ENCODE measurements around the gene SAMD4A. TPM values are rescaled to one million over a fixed set of nuclear protein-coding genes. Genes with fewer than 3 reads are reported as not detected.

The SAMD4A gene
- total and polyA plus RNA-seq, 2 donors = 1.7 to 2.8 TPM

- peaks cover 9 to 15% of the 10 kb centered on the region in 2 donors for H3K4me1 ChIP-seq (ENCODE audit: control insufficient read depth in 2 of 2, insufficient read depth in 2 of 2, low read length in 2 of 2)
- H3K27ac ChIP-seq (ENCODE audit: low read depth in 1 of 2, low read length in 1 of 2) = no peak overlapping the region
- DNase-seq (ENCODE audit: low read depth in 6 of 9, low spot score in 9 of 9) = no peak
- no peaks in the 10 kb centered on the region for H3K36me3 ChIP-seq (ENCODE audit: control insufficient read depth in 2 of 2, insufficient read depth in 2 of 2, low read length in 1 of 2)
- WGBS = 97% methylated on average over 5 of the region's 5 CpGs
- H3K4me3 ChIP-seq (ENCODE audit: low read length in 2 of 2) = no peak overlapping the region
- peaks cover 31 to 45% of the 10 kb centered on the region in 2 donors for H3K27me3 ChIP-seq (ENCODE audit: control insufficient read depth in 2 of 2, insufficient read depth in 1 of 2, low read length in 1 of 2)
- no peaks in the 10 kb centered on the region for H3K9me3 ChIP-seq (ENCODE audit: control insufficient read depth in 2 of 2, insufficient read depth in 1 of 2, low read length in 1 of 2)
These were observed 3.9 kb downstream of the SAMD4A start for GRCh38 chr14:54570631-54571415.

GRCh38 chr14:54572316-54572715, 5.4 kb downstream of the SAMD4A start:
- peaks cover 19 to 31% of the 10 kb centered on the region in 2 donors for H3K27me3 ChIP-seq (ENCODE audit: control insufficient read depth in 2 of 2, insufficient read depth in 1 of 2, low read length in 1 of 2)
- no peak for DNase-seq (ENCODE audit: low read depth in 6 of 9, low spot score in 9 of 9)
- H3K36me3 ChIP-seq (ENCODE audit: control insufficient read depth in 2 of 2, insufficient read depth in 2 of 2, low read length in 1 of 2) = no peaks in the 10 kb centered on the region
- 97% methylated on average over 2 of the region's 2 CpGs for WGBS
- H3K9me3 ChIP-seq (ENCODE audit: control insufficient read depth in 2 of 2, insufficient read depth in 1 of 2, low read length in 1 of 2) = no peaks in the 10 kb centered on the region
- no peak overlapping the region for H3K27ac ChIP-seq (ENCODE audit: low read depth in 1 of 2, low read length in 1 of 2)
- no peak overlapping the region for H3K4me3 ChIP-seq (ENCODE audit: low read length in 2 of 2)
- H3K4me1 ChIP-seq (ENCODE audit: control insufficient read depth in 2 of 2, insufficient read depth in 2 of 2, low read length in 2 of 2) = peaks cover 7 to 8% of the 10 kb centered on the region in 2 donors

GRCh38 chr14:54574528-54574927, 7.6 kb downstream of the SAMD4A start:
- 98% methylated on average over 6 of the region's 6 CpGs for WGBS

GRCh38 chr14:54577494-54577893, 10.6 kb downstream of the SAMD4A start:
- Histone ChIP-seq H3K9me3 (ENCODE audit: control insufficient read depth in 2 of 2, insufficient read depth in 1 of 2, low read length in 1 of 2) (no peaks in the 10 kb centered on the region), H3K4me3 (ENCODE audit: low read length in 2 of 2) (no peak overlapping the region), H3K4me1 (ENCODE audit: control insufficient read depth in 2 of 2, insufficient read depth in 2 of 2, low read length in 2 of 2) (no peaks in the 10 kb centered on the region), H3K27ac (ENCODE audit: low read depth in 1 of 2, low read length in 1 of 2) (no peak overlapping the region), H3K36me3 (ENCODE audit: control insufficient read depth in 2 of 2, insufficient read depth in 2 of 2, low read length in 1 of 2) (no peaks in the 10 kb centered on the region), H3K27me3 (ENCODE audit: control insufficient read depth in 2 of 2, insufficient read depth in 1 of 2, low read length in 1 of 2) (no peaks in the 10 kb centered on the region)
- no peak for DNase-seq (ENCODE audit: low read depth in 6 of 9, low spot score in 9 of 9)
- WGBS = 98% methylated on average over 6 of the region's 6 CpGs

More at GRCh38 chr14:54574528-54574927, 7.6 kb downstream of the SAMD4A start:
- no peak for DNase-seq (ENCODE audit: low read depth in 6 of 9, low spot score in 9 of 9)
- Histone ChIP-seq H3K4me1 (ENCODE audit: control insufficient read depth in 2 of 2, insufficient read depth in 2 of 2, low read length in 2 of 2) (no peaks in the 10 kb centered on the region), H3K36me3 (ENCODE audit: control insufficient read depth in 2 of 2, insufficient read depth in 2 of 2, low read length in 1 of 2) (no peaks in the 10 kb centered on the region), H3K4me3 (ENCODE audit: low read length in 2 of 2) (no peak overlapping the region), H3K9me3 (ENCODE audit: control insufficient read depth in 2 of 2, insufficient read depth in 1 of 2, low read length in 1 of 2) (no peaks in the 10 kb centered on the region), H3K27ac (ENCODE audit: low read depth in 1 of 2, low read length in 1 of 2) (no peak overlapping the region), H3K27me3 (ENCODE audit: control insufficient read depth in 2 of 2, insufficient read depth in 1 of 2, low read length in 1 of 2) (peaks cover 7 to 9% of the 10 kb centered on the region in 2 donors)

- Histone ChIP-seq H3K4me3 (ENCODE audit: low read length in 2 of 2) (no peak overlapping the region), H3K36me3 (ENCODE audit: control insufficient read depth in 2 of 2, insufficient read depth in 2 of 2, low read length in 1 of 2) (no peaks in the 10 kb centered on the region), H3K9me3 (ENCODE audit: control insufficient read depth in 2 of 2, insufficient read depth in 1 of 2, low read length in 1 of 2) (no peaks in the 10 kb centered on the region), H3K4me1 (ENCODE audit: control insufficient read depth in 2 of 2, insufficient read depth in 2 of 2, low read length in 2 of 2) (no peaks in the 10 kb centered on the region), H3K27me3 (ENCODE audit: control insufficient read depth in 2 of 2, insufficient read depth in 1 of 2, low read length in 1 of 2) (no peaks in the 10 kb centered on the region), H3K27ac (ENCODE audit: low read depth in 1 of 2, low read length in 1 of 2) (no peak overlapping the region)
- WGBS = 97% methylated on average over 3 of the region's 3 CpGs
- DNase-seq (ENCODE audit: low read depth in 6 of 9, low spot score in 9 of 9) = no peak
These were observed 11.0 kb downstream of the SAMD4A start for GRCh38 chr14:54577977-54578376.

- no peak for DNase-seq (ENCODE audit: low read depth in 6 of 9, low spot score in 9 of 9)
- Histone ChIP-seq H3K27me3 (ENCODE audit: control insufficient read depth in 2 of 2, insufficient read depth in 1 of 2, low read length in 1 of 2) (no peaks in the 10 kb centered on the region), H3K4me1 (ENCODE audit: control insufficient read depth in 2 of 2, insufficient read depth in 2 of 2, low read length in 2 of 2) (no peaks in the 10 kb centered on the region), H3K27ac (ENCODE audit: low read depth in 1 of 2, low read length in 1 of 2) (no peak overlapping the region), H3K9me3 (ENCODE audit: control insufficient read depth in 2 of 2, insufficient read depth in 1 of 2, low read length in 1 of 2) (no peaks in the 10 kb centered on the region), H3K36me3 (ENCODE audit: control insufficient read depth in 2 of 2, insufficient read depth in 2 of 2, low read length in 1 of 2) (no peaks in the 10 kb centered on the region), H3K4me3 (ENCODE audit: low read length in 2 of 2) (no peak overlapping the region)
- 83% methylated on average over 1 of the region's 1 CpG for WGBS
These were observed 12.7 kb downstream of the SAMD4A start for GRCh38 chr14:54579621-54580020.

GRCh38 chr14:54580933-54581332, 14.0 kb downstream of the SAMD4A start:
- over 99% methylated on average over 3 of the region's 3 CpGs for WGBS
- Histone ChIP-seq H3K27ac (ENCODE audit: low read depth in 1 of 2, low read length in 1 of 2) (no peak overlapping the region), H3K27me3 (ENCODE audit: control insufficient read depth in 2 of 2, insufficient read depth in 1 of 2, low read length in 1 of 2) (no peaks in the 10 kb centered on the region), H3K4me3 (ENCODE audit: low read length in 2 of 2) (no peak overlapping the region), H3K9me3 (ENCODE audit: control insufficient read depth in 2 of 2, insufficient read depth in 1 of 2, low read length in 1 of 2) (no peaks in the 10 kb centered on the region), H3K4me1 (ENCODE audit: control insufficient read depth in 2 of 2, insufficient read depth in 2 of 2, low read length in 2 of 2) (no peaks in the 10 kb centered on the region), H3K36me3 (ENCODE audit: control insufficient read depth in 2 of 2, insufficient read depth in 2 of 2, low read length in 1 of 2) (no peaks in the 10 kb centered on the region)
- DNase-seq (ENCODE audit: low read depth in 6 of 9, low spot score in 9 of 9) = no peak

- Histone ChIP-seq H3K9me3 (ENCODE audit: control insufficient read depth in 2 of 2, insufficient read depth in 1 of 2, low read length in 1 of 2) (no peaks in the 10 kb centered on the region), H3K27me3 (ENCODE audit: control insufficient read depth in 2 of 2, insufficient read depth in 1 of 2, low read length in 1 of 2) (no peaks in the 10 kb centered on the region), H3K27ac (ENCODE audit: low read depth in 1 of 2, low read length in 1 of 2) (no peak overlapping the region), H3K36me3 (ENCODE audit: control insufficient read depth in 2 of 2, insufficient read depth in 2 of 2, low read length in 1 of 2) (no peaks in the 10 kb centered on the region), H3K4me1 (ENCODE audit: control insufficient read depth in 2 of 2, insufficient read depth in 2 of 2, low read length in 2 of 2) (no peaks in the 10 kb centered on the region), H3K4me3 (ENCODE audit: low read length in 2 of 2) (no peak overlapping the region)
- no peak for DNase-seq (ENCODE audit: low read depth in 6 of 9, low spot score in 9 of 9)
- WGBS = 97% methylated on average over 7 of the region's 7 CpGs
These were observed 15.4 kb downstream of the SAMD4A start for GRCh38 chr14:54582334-54582733.

GRCh38 chr14:54584097-54584496, 17.2 kb downstream of the SAMD4A start:
- Histone ChIP-seq H3K36me3 (ENCODE audit: control insufficient read depth in 2 of 2, insufficient read depth in 2 of 2, low read length in 1 of 2) (no peaks in the 10 kb centered on the region), H3K9me3 (ENCODE audit: control insufficient read depth in 2 of 2, insufficient read depth in 1 of 2, low read length in 1 of 2) (no peaks in the 10 kb centered on the region), H3K27me3 (ENCODE audit: control insufficient read depth in 2 of 2, insufficient read depth in 1 of 2, low read length in 1 of 2) (no peaks in the 10 kb centered on the region), H3K4me1 (ENCODE audit: control insufficient read depth in 2 of 2, insufficient read depth in 2 of 2, low read length in 2 of 2) (no peaks in the 10 kb centered on the region), H3K4me3 (ENCODE audit: low read length in 2 of 2) (no peak overlapping the region), H3K27ac (ENCODE audit: low read depth in 1 of 2, low read length in 1 of 2) (no peak overlapping the region)
- 94% methylated on average over 1 of the region's 1 CpG for WGBS
- DNase-seq (ENCODE audit: low read depth in 6 of 9, low spot score in 9 of 9) = no peak

All from thymus (tissue), 11 donors.